K562 (cell line): ENCODE measurements around the gene LBH. TPM values are rescaled to one million over a fixed set of nuclear protein-coding genes. Genes with fewer than 3 reads are reported as not detected.

Experiments used
- ATAC-seq: fragments of 200-7000 bp; cut with Tn5 transposase; 3 replicates; pipeline ENCODE4 v1.9.1; 2020; ENCODE audit warnings: moderate library complexity
- BruUV-seq: library from RNA; stranded (reverse); fragments of 400-500 nt; replicated peaks from 2 replicates; lab custom pipeline; 2021; lab: Mats Ljungman, UMichigan
- CTCF ChIA-PET: fragments of 300-600 bp; formaldehyde crosslinking; extraction: SDS; loops from one replicate; lab custom pipeline; 2021; ENCODE audit warnings: low intra/inter-chr PET ratio; lab: Yijun Ruan, JAX
- POLR2A ChIA-PET: fragments of 300-600, 350-650 bp; sonication (Branson Sonifier 250); formaldehyde crosslinking; extraction: SDS; loops from one replicate; lab custom pipeline; 2021; ENCODE audit warnings: antibody characterized with exemption, inconsistent platforms; lab: Yijun Ruan, JAX
- DNase-seq, 4 experiments: peaks; one replicate each; pipeline versions ENCODE4 v3.0.0 to v3.0.0-alpha.2; 2011 to 2018; ENCODE audit warnings: low spot score in 3 of 4, mixed read lengths in 3 of 4; ENCODE audit errors: extremely low read depth in 1 of 4
- FAIRE-seq: peaks from 2 replicates; lab custom pipeline; 2011; peaks lifted over from hg19 to GRCh38; lab: Jason Lieb, UNC
- H2AFZ ChIP-seq: 2 replicates; pipeline ENCODE4 v1.6.0; 2011; ENCODE audit warnings: low read depth, low read length, control low read depth, inconsistent platforms
- H3K27ac ChIP-seq: fragments of 200-600 bp; 3 replicates; pipeline ENCODE4 v1.8.0; 2011; ENCODE audit warnings: low read depth, mild to moderate bottlenecking, control low read depth, inconsistent platforms, low read length, moderate library complexity, mixed read lengths; ENCODE audit errors: extremely low read depth
- H3K27me3 ChIP-seq, 2 experiments: fragments of 300-600 bp in 1 of 2; 2 replicates in 1 of 2; 3 replicates in 1 of 2; pipeline versions ENCODE4 v1.6.0 to v1.8.0; 2011; ENCODE audit warnings: inconsistent platforms in 2 of 2, low read length in 2 of 2, mild to moderate bottlenecking in 1 of 2, mixed read lengths in 1 of 2, moderate library complexity in 1 of 2; ENCODE audit not compliant: control insufficient read depth in 2 of 2, insufficient read depth in 2 of 2
- H3K36me3 ChIP-seq: fragments of 300-600 bp; 3 replicates; pipeline ENCODE4 v1.8.0; 2011; ENCODE audit warnings: mild to moderate bottlenecking, low read length, inconsistent platforms; ENCODE audit not compliant: control insufficient read depth, insufficient read depth
- H3K4me1 ChIP-seq, 2 experiments: fragments of 200-600 bp in 1 of 2; replicated peaks in 1 of 2; 2 replicates in 1 of 2; 3 replicates in 1 of 2; pipeline versions ENCODE4 v1.5.1 to v1.8.0; 2011; ENCODE audit warnings: inconsistent platforms in 2 of 2, low read length in 2 of 2, mild to moderate bottlenecking in 1 of 2, mixed read lengths in 1 of 2, moderate library complexity in 1 of 2; ENCODE audit not compliant: control insufficient read depth in 2 of 2, insufficient read depth in 2 of 2
- H3K4me2 ChIP-seq: 2 replicates; pipeline ENCODE4 v1.6.1; 2011; ENCODE audit warnings: low read length, control low read depth, inconsistent platforms, mixed read lengths; ENCODE audit not compliant: insufficient read depth
- H3K4me3 ChIP-seq: fragments of 200-600 bp; sonication (generic), shearing (Covaris generic); 2 replicates; pipeline ENCODE4 v1.5.1; 2016; ENCODE audit warnings: control low read depth, inconsistent platforms
- H3K79me2 ChIP-seq: fragments of 200-600 bp; 3 replicates; pipeline ENCODE4 v1.8.0; 2011; ENCODE audit warnings: low read length, inconsistent platforms; ENCODE audit not compliant: control insufficient read depth, insufficient read depth
- H3K9ac ChIP-seq, 2 experiments: 2 replicates each; pipeline versions ENCODE4 v1.6.0 to v1.6.1; 2011; ENCODE audit warnings: low read depth in 2 of 2, low read length in 2 of 2, control low read depth in 1 of 2, inconsistent platforms in 1 of 2, mild to moderate bottlenecking in 1 of 2, mixed read lengths in 1 of 2; ENCODE audit not compliant: insufficient read depth in 1 of 2
- H3K9me1 ChIP-seq: one replicate; pipeline ENCODE4 v1.6.0; 2011; ENCODE audit warnings: inconsistent platforms, mild to moderate bottlenecking, low read length, moderate library complexity; ENCODE audit not compliant: control insufficient read depth, insufficient read depth
- H3K9me3 ChIP-seq: replicated peaks from 2 replicates; pipeline ENCODE4 v1.5.1; 2011; ENCODE audit warnings: low read depth, low read length, inconsistent platforms; ENCODE audit not compliant: control insufficient read depth, insufficient read depth
- H4K20me1 ChIP-seq: replicated peaks from 2 replicates; pipeline ENCODE4 v1.6.1; 2011; ENCODE audit warnings: low read length, inconsistent platforms, mixed read lengths; ENCODE audit not compliant: control insufficient read depth, insufficient read depth
- BCOR ChIP-seq: fragments of 450-650 bp; IDR thresholded peaks from 2 replicates; pipeline ENCODE4 v1.6.1; 2016
- LEF1 ChIP-seq: fragments of 450-650 bp; IDR thresholded peaks from 2 replicates; pipeline ENCODE4 v1.6.1; 2016; ENCODE audit warnings: mild to moderate bottlenecking
- POU5F1 ChIP-seq: fragments of 150-350 bp; IDR thresholded peaks from 2 replicates; pipeline ENCODE4 v1.6.1; 2014; ENCODE audit warnings: borderline replicate concordance, low read length, low read depth, mild to moderate bottlenecking; ENCODE audit not compliant: partially characterized antibody
- ZNF184 ChIP-seq: sonication (generic); formaldehyde crosslinking; IDR thresholded peaks from 2 replicates; pipeline ENCODE4 v1.5.0; 2020; ENCODE audit warnings: missing genetic modification reagents
- ZNF583 ChIP-seq: fragments of 250-450 bp; sonication (Bioruptor Pico); IDR thresholded peaks from 2 replicates; pipeline ENCODE4 v1.4.0; 2020
- WGBS: fragments of 100-300 bp; shearing (Covaris generic); methylation state at CpG from one replicate; pipeline ENCODE4 v1.1.6; 2016; ENCODE audit warnings: low coverage, mixed read lengths; ENCODE audit not compliant: insufficient coverage; ENCODE audit errors: missing lambda C conversion rate; 5-methylcytosine and 5-hydroxymethylcytosine counted together
- in situ Hi-C: fragments of 300-500 bp; cut with MboI; formaldehyde crosslinking; loops from 4 replicates; pipeline ENCODE4 v1.15.0; 2018; ENCODE audit warnings: inconsistent platforms, mixed read lengths
- intact Hi-C: fragments of 100-400 bp; cut with micrococcal nuclease; formaldehyde crosslinking; loops from 2 replicates; pipeline ENCODE4 v1.14.2; 2022
- polyA plus RNA-seq, 8 experiments: library from polyadenylated mRNA; depleted of rRNA in 4 of 8; stranded (reverse) in 5 of 8; unstranded in 3 of 8; fragments of >200 nt; fragmentation: Nextera tagmentation in 2 of 8; fragmentation: Illumina TruSeq in 1 of 8; extraction: Ambion mirVana in 2 of 8; extraction: Trizol in 1 of 8; gene quantifications; 2 replicates each; pipeline versions ENCODE4 v1.2.1 to v1.2.3, GENCODE V29; 2011 to 2014; ENCODE audit warnings: inconsistent platforms in 1 of 8, missing spikeins in 1 of 8
- total RNA-seq, 7 experiments: library from RNA; depleted of rRNA in 6 of 7; stranded (reverse); fragments of >200 nt in 6 of 7; fragmentation: Illumina TruSeq in 2 of 7; extraction: Trizol in 2 of 7; gene quantifications; 2 replicates each; pipeline versions ENCODE4 v1.2.1 to v1.2.3, GENCODE V29; 2011 to 2021; ENCODE audit warnings: low replicate concordance in 1 of 7
- TF ChIP-seq, protein P1 (sequence below): fragments of 450-650 bp; IDR thresholded peaks from 2 replicates; pipeline ENCODE4 v1.6.1; 2014; ENCODE audit warnings: low read depth, mild to moderate bottlenecking, moderate library complexity, borderline replicate concordance
- TF ChIP-seq, protein P2 (sequence below): fragments of 250-450 bp; sonication (Bioruptor Pico); IDR thresholded peaks from 2 replicates; pipeline ENCODE4 v1.5.0; 2022; ENCODE audit warnings: mild to moderate bottlenecking

LBH gene
- total and polyA plus RNA-seq, 9 of the 15 experiments (the other 6 are each of a cell fraction or from before 2014, with no cell fraction given), result 3.1 to 13.4 (median 7.4) TPM

DNA sequence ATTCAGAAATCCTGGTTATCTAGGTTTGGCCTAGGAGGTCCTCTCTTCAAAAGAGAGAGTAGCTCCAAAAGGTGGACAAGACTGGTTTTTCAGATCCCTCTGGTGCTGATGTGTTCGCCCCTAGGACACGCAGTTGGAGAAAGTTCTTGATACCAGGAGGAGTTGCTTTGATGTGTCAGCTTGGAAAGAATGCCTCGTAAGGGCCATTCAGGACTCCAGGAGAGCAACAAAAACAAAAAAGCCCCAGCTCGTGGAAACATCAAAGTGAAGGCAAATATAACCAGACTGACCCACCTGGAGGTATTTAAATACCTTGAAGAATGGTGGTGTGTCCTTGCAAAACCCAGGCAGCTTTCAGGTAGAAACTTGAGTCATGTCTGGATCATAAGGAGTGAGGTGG lies 12.5 kb upstream of the LBH start:
- H3K4me2 ChIP-seq, result no peak overlapping the region
- no peak overlapping the region for H3K9ac ChIP-seq
- H3K4me3 ChIP-seq, result no peak overlapping the region
- no peak overlapping the region for H2AFZ ChIP-seq
- no peaks in the 10 kb centered on the region for H4K20me1 ChIP-seq
- no peaks in the 10 kb centered on the region for H3K9me3 ChIP-seq
- no peaks in the 10 kb centered on the region for H3K9me1 ChIP-seq
- ATAC-seq (no peak), DNase-seq (no peak)
- H3K27ac ChIP-seq, result no peak overlapping the region
- in situ Hi-C loops (no loop called here), intact Hi-C loops (no loop called here)
- peaks cover 0 to 14% of the 10 kb centered on the region in 2 experiments; a peak in 2 of 5 replicates for H3K27me3 ChIP-seq
- POLR2A ChIA-PET, result no interaction called here
- no peaks in the 10 kb centered on the region for H3K79me2 ChIP-seq
- CTCF ChIA-PET, result no interaction called here
- no peak for TF ChIP-seq LEF1
- TF ChIP-seq BCOR, result no peak
- TF ChIP-seq ZNF184 (CRISPR knock-in tag), result no peak
- TF ChIP-seq, protein P1, sequence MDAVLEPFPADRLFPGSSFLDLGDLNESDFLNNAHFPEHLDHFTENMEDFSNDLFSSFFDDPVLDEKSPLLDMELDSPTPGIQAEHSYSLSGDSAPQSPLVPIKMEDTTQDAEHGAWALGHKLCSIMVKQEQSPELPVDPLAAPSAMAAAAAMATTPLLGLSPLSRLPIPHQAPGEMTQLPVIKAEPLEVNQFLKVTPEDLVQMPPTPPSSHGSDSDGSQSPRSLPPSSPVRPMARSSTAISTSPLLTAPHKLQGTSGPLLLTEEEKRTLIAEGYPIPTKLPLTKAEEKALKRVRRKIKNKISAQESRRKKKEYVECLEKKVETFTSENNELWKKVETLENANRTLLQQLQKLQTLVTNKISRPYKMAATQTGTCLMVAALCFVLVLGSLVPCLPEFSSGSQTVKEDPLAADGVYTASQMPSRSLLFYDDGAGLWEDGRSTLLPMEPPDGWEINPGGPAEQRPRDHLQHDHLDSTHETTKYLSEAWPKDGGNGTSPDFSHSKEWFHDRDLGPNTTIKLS, result no peak
- TF ChIP-seq, protein P2, sequence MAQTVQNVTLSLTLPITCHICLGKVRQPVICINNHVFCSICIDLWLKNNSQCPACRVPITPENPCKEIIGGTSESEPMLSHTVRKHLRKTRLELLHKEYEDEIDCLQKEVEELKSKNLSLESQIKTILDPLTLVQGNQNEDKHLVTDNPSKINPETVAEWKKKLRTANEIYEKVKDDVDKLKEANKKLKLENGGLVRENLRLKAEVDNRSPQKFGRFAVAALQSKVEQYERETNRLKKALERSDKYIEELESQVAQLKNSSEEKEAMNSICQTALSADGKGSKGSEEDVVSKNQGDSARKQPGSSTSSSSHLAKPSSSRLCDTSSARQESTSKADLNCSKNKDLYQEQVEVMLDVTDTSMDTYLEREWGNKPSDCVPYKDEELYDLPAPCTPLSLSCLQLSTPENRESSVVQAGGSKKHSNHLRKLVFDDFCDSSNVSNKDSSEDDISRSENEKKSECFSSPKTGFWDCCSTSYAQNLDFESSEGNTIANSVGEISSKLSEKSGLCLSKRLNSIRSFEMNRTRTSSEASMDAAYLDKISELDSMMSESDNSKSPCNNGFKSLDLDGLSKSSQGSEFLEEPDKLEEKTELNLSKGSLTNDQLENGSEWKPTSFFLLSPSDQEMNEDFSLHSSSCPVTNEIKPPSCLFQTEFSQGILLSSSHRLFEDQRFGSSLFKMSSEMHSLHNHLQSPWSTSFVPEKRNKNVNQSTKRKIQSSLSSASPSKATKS, result no peak
- TF ChIP-seq ZNF583 (CRISPR knock-in tag), result no peak
- TF ChIP-seq POU5F1, result no peak
- TF ChIP-seq, all 486 proteins: peak for 0
- Histone ChIP-seq H3K4me1 (peaks cover 3 to 7% of the 10 kb centered on the region in 2 experiments; a peak in 2 of 5 replicates), H3K36me3 (no peaks in the 10 kb centered on the region)
- no TSS peak for BruUV-seq
- WGBS, result 33% methylated on average over 4 of the region's 4 CpGs
- no peak for FAIRE-seq
